HCT116 (cell line): Measurements from ENCODE around the gene VWC2. TPM values are rescaled to one million over a fixed set of nuclear protein-coding genes. Genes with fewer than 3 reads are reported as not detected.

Experiments
- ATAC-seq: fragments of 200-7000 bp; cut with Tn5 transposase; 2 replicates; pipeline ENCODE4 v1.9.1; 2020; ENCODE audit warnings: mild to moderate bottlenecking, moderate library complexity
- BruUV-seq: library from RNA; stranded (reverse); fragments of 400-500 nt; replicated peaks from 2 replicates; lab custom pipeline; 2021; lab: Mats Ljungman, UMichigan
- CTCF ChIA-PET: fragments of 300-600 bp; sonication (Branson Sonifier 250); formaldehyde crosslinking; loops from one replicate; lab custom pipeline; 2021; ENCODE audit warnings: antibody characterized with exemption; lab: Charles Lee
- POLR2A ChIA-PET: fragments of 300-600, 350-600 bp; sonication (Branson Sonifier 250); formaldehyde crosslinking; loops from one replicate; lab custom pipeline; 2021; ENCODE audit warnings: antibody characterized with exemption; lab: Charles Lee
- RAD21 ChIA-PET, 2 experiments: fragments of 300-600 bp; sonication (Branson Sonifier 250); formaldehyde crosslinking; loops; one replicate each; lab custom pipeline; 2023; ENCODE audit warnings: low total read pairs in 2 of 2; ENCODE audit not compliant: uncharacterized antibody in 2 of 2, unreplicated experiment in 2 of 2, low non-redundant PET in 1 of 2; lab: Charles Lee
- DNase-seq: peaks from one replicate; pipeline ENCODE4 v3.0.0-alpha.2; 2010; ENCODE audit warnings: low read depth, low spot score
- H2AFZ ChIP-seq: fragments of 200-600 bp; shearing (Covaris generic), sonication (generic); 2 replicates; pipeline ENCODE4 v1.6.1; 2017; ENCODE audit warnings: low read depth, mixed run types, mixed read lengths, antibody characterized with exemption, low read length; ENCODE audit not compliant: poor library complexity, severe bottlenecking
- H3K27ac ChIP-seq: 2 replicates; pipeline ENCODE4 v1.5.1; 2012; ENCODE audit warnings: low read depth, low read length
- H3K27me3 ChIP-seq: fragments of 200-600 bp; sonication (generic); 2 replicates; pipeline ENCODE4 v1.6.1; 2016; ENCODE audit warnings: mixed run types, low read length, mixed read lengths; ENCODE audit not compliant: insufficient read depth
- H3K36me3 ChIP-seq, 2 experiments: fragments of 200-500 bp in 1 of 2; fragments of 200-600 bp in 1 of 2; sonication (Bioruptor generic) in 1 of 2; sonication (generic) in 1 of 2; 2 replicates each; pipeline versions ENCODE4 v1.5.1 to v1.6.1; 2014 to 2016; ENCODE audit warnings: low read length in 2 of 2, inconsistent platforms in 1 of 2, mixed read lengths in 1 of 2, mixed run types in 1 of 2; ENCODE audit not compliant: insufficient read depth in 2 of 2, control insufficient read depth in 1 of 2
- H3K4me1 ChIP-seq, 2 experiments: fragments of 200-600 bp in 1 of 2; sonication (generic) in 1 of 2; 2 replicates each; pipeline versions ENCODE4 v1.5.1 to v1.6.1; 2012 to 2017; ENCODE audit warnings: low read length in 2 of 2, inconsistent platforms in 1 of 2, mild to moderate bottlenecking in 1 of 2, mixed read lengths in 1 of 2, mixed run types in 1 of 2, moderate library complexity in 1 of 2; ENCODE audit not compliant: insufficient read depth in 2 of 2, control insufficient read depth in 1 of 2
- H3K4me2 ChIP-seq: fragments of 200-600 bp; sonication (generic); 2 replicates; pipeline ENCODE4 v1.6.1; 2017; ENCODE audit warnings: mixed run types, low read length, mixed read lengths
- H3K4me3 ChIP-seq, 2 experiments: fragments of 200-600 bp in 1 of 2; sonication (generic) in 1 of 2; replicated peaks in 1 of 2; 2 replicates each; pipeline ENCODE4 v1.5.1; 2011 to 2016; ENCODE audit warnings: low read length in 2 of 2, control low read depth in 1 of 2, low read depth in 1 of 2, mild to moderate bottlenecking in 1 of 2, mixed read lengths in 1 of 2, mixed run types in 1 of 2
- H3K79me2 ChIP-seq: fragments of 200-600 bp; sonication (generic); 2 replicates; pipeline ENCODE4 v1.6.1; 2017; ENCODE audit warnings: mild to moderate bottlenecking, mixed run types, low read length, moderate library complexity, mixed read lengths; ENCODE audit not compliant: insufficient read depth
- H3K9ac ChIP-seq: fragments of 200-600 bp; sonication (generic); 2 replicates; pipeline ENCODE4 v1.6.1; 2016; ENCODE audit warnings: low read length, mixed read lengths
- H3K9me2 ChIP-seq: fragments of 200-600 bp; sonication (generic), shearing (Covaris generic); 2 replicates; pipeline ENCODE4 v1.6.1; 2017; ENCODE audit warnings: mixed run types, mild to moderate bottlenecking, moderate library complexity; ENCODE audit not compliant: insufficient read depth
- H3K9me3 ChIP-seq, 2 experiments: fragments of 200-500 bp in 1 of 2; fragments of 200-600 bp in 1 of 2; sonication (Bioruptor generic) in 1 of 2; sonication (generic) in 1 of 2; 2 replicates each; pipeline ENCODE4 v1.6.1; 2014 to 2017; ENCODE audit warnings: low read length in 2 of 2, mixed read lengths in 2 of 2, inconsistent platforms in 1 of 2, low read depth in 1 of 2, mild to moderate bottlenecking in 1 of 2, mixed run types in 1 of 2, moderate library complexity in 1 of 2; ENCODE audit not compliant: control insufficient read depth in 1 of 2, insufficient read depth in 1 of 2
- H4K20me1 ChIP-seq: fragments of 200-600 bp; sonication (generic), shearing (Covaris generic); 2 replicates; pipeline ENCODE4 v1.6.1; 2017; ENCODE audit warnings: mixed run types, mild to moderate bottlenecking, moderate library complexity; ENCODE audit not compliant: insufficient read depth
- CEBPB ChIP-seq: IDR thresholded peaks from 2 replicates; pipeline ENCODE4 v1.6.1; 2012; ENCODE audit warnings: low read depth
- FOSL1 ChIP-seq: IDR thresholded peaks from 2 replicates; pipeline ENCODE4 v1.6.1; 2012; ENCODE audit warnings: low read depth
- POLR2A ChIP-seq: IDR thresholded peaks from 2 replicates; pipeline ENCODE4 v1.7.0; 2011; ENCODE audit warnings: borderline replicate concordance; ENCODE audit not compliant: insufficient read depth, insufficient read length; ENCODE audit errors: extremely low read depth
- POLR2AphosphoS5 ChIP-seq: IDR thresholded peaks from 2 replicates; pipeline ENCODE4 v1.6.1; 2011; ENCODE audit warnings: mild to moderate bottlenecking, low read depth, low read length, moderate library complexity
- RAD21 ChIP-seq: IDR thresholded peaks from 2 replicates; pipeline ENCODE4 v1.6.1; 2012; ENCODE audit warnings: low read depth, mild to moderate bottlenecking
- SIN3A ChIP-seq: IDR thresholded peaks from 2 replicates; pipeline ENCODE4 v1.6.1; 2012; ENCODE audit warnings: low read depth
- SP1 ChIP-seq: IDR thresholded peaks from 2 replicates; pipeline ENCODE4 v1.6.1; 2012; ENCODE audit warnings: low read depth
- SRF ChIP-seq: IDR thresholded peaks from 2 replicates; pipeline ENCODE4 v1.6.1; 2012; ENCODE audit warnings: low read depth
- YY1 ChIP-seq: IDR thresholded peaks from 2 replicates; pipeline ENCODE4 v1.6.1; 2011; ENCODE audit warnings: low read length, low read depth, moderate library complexity, mild to moderate bottlenecking; ENCODE audit not compliant: insufficient replicate concordance; ENCODE audit errors: extremely low read depth
- ZFX ChIP-seq: fragments of 450-650 bp; IDR thresholded peaks from 2 replicates; pipeline ENCODE4 v1.6.1; 2017
- intact Hi-C: fragments of 100-400 bp; cut with micrococcal nuclease; formaldehyde crosslinking; loops from 2 replicates; pipeline ENCODE4 v1.10.0; 2022
- total RNA-seq: library from RNA; stranded (reverse); gene quantifications from one replicate; pipeline ENCODE4 v1.2.1, GENCODE V29; 2021; ENCODE audit not compliant: unreplicated experiment
- TF ChIP-seq, protein P1 (sequence below): IDR thresholded peaks from 2 replicates; pipeline ENCODE4 v1.6.1; 2011; ENCODE audit warnings: mild to moderate bottlenecking, low read length, moderate library complexity; ENCODE audit not compliant: insufficient replicate concordance; ENCODE audit errors: extremely low read depth
- TF ChIP-seq, protein P2 (sequence below): IDR thresholded peaks from 2 replicates; pipeline ENCODE4 v1.6.1; 2012
- TF ChIP-seq, protein P3 (sequence below): IDR thresholded peaks from 2 replicates; pipeline ENCODE4 v1.6.1; 2012
- TF ChIP-seq, protein P4 (sequence below), 3 experiments: fragments of 200-600 bp in 1 of 3; sonication (generic) in 1 of 3; IDR thresholded peaks in 2 of 3; conservative IDR thresholded peaks in 1 of 3; 2 replicates each; pipeline ENCODE4 v1.5.1; 2012 to 2017; ENCODE audit warnings: low read depth in 2 of 3, low read length in 2 of 3, antibody characterized with exemption in 1 of 3, borderline replicate concordance in 1 of 3, control low read depth in 1 of 3, mild to moderate bottlenecking in 1 of 3, mixed read lengths in 1 of 3, mixed run types in 1 of 3, moderate library complexity in 1 of 3; ENCODE audit not compliant: insufficient read depth in 1 of 3

Gene VWC2
- total RNA-seq, 1 experiment from 2014 or later = not detected

- ChIA-PET RAD21 (no interaction called here), POLR2A (no interaction called here), CTCF (no interaction called here)
- BruUV-seq = no TSS peak
- intact Hi-C loops = no loop called here
- DNase-seq = no peak
- no peaks in the 10 kb centered on the region for H3K4me1 ChIP-seq
- no peak overlapping the region for H3K27ac ChIP-seq
- no peak overlapping the region for H3K4me3 ChIP-seq
- H3K9me3 ChIP-seq = no peaks in the 10 kb centered on the region; a peak in 1 of 4 replicates
- ATAC-seq = no peak
- no peaks in the 10 kb centered on the region for H4K20me1 ChIP-seq
- H3K9me2 ChIP-seq = no peaks in the 10 kb centered on the region
- H3K27me3 ChIP-seq = no peaks in the 10 kb centered on the region
- no peak overlapping the region for H2AFZ ChIP-seq
- no peak overlapping the region for H3K9ac ChIP-seq
- no peaks in the 10 kb centered on the region for H3K79me2 ChIP-seq
- H3K4me2 ChIP-seq = no peak overlapping the region
- no peaks in the 10 kb centered on the region for H3K36me3 ChIP-seq
- TF ChIP-seq FOSL1 = no peak
- TF ChIP-seq, protein P1, sequence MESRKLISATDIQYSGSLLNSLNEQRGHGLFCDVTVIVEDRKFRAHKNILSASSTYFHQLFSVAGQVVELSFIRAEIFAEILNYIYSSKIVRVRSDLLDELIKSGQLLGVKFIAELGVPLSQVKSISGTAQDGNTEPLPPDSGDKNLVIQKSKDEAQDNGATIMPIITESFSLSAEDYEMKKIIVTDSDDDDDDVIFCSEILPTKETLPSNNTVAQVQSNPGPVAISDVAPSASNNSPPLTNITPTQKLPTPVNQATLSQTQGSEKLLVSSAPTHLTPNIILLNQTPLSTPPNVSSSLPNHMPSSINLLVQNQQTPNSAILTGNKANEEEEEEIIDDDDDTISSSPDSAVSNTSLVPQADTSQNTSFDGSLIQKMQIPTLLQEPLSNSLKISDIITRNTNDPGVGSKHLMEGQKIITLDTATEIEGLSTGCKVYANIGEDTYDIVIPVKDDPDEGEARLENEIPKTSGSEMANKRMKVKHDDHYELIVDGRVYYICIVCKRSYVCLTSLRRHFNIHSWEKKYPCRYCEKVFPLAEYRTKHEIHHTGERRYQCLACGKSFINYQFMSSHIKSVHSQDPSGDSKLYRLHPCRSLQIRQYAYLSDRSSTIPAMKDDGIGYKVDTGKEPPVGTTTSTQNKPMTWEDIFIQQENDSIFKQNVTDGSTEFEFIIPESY = no peak
- TF ChIP-seq SP1 = no peak
- TF ChIP-seq SIN3A = no peak
- TF ChIP-seq YY1 = no peak
- TF ChIP-seq, protein P2, sequence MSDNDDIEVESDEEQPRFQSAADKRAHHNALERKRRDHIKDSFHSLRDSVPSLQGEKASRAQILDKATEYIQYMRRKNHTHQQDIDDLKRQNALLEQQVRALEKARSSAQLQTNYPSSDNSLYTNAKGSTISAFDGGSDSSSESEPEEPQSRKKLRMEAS = no peak
- TF ChIP-seq CEBPB = no peak
- TF ChIP-seq POLR2AphosphoS5 = no peak
- TF ChIP-seq RAD21 = no peak
These were observed 101.9 kb downstream of the VWC2 start for GRCh38 chr7:49875336-49875735.

GRCh38 chr7:49876202-49876601 is 102.8 kb downstream of the VWC2 start:
- BruUV-seq = no TSS peak
- no peaks in the 10 kb centered on the region for H3K36me3 ChIP-seq
- no peak overlapping the region for H3K27ac ChIP-seq
- CTCF ChIA-PET = no interaction called here
- H3K4me2 ChIP-seq = no peak overlapping the region
- no peaks in the 10 kb centered on the region for H3K79me2 ChIP-seq
- no peak for DNase-seq
- ATAC-seq = no peak
- peaks cover 0 to 3% of the 10 kb centered on the region in 2 experiments; a peak in 1 of 4 replicates for H3K9me3 ChIP-seq
- no peak overlapping the region for H3K9ac ChIP-seq
- no peaks in the 10 kb centered on the region for H3K27me3 ChIP-seq
- no peaks in the 10 kb centered on the region for H4K20me1 ChIP-seq
- POLR2A ChIA-PET = no interaction called here
- no peaks in the 10 kb centered on the region for H3K9me2 ChIP-seq
- intact Hi-C loops = no loop called here
- H2AFZ ChIP-seq = no peak overlapping the region
- H3K4me3 ChIP-seq = no peak overlapping the region
- H3K4me1 ChIP-seq = no peaks in the 10 kb centered on the region
- RAD21 ChIA-PET = no interaction called here
- TF ChIP-seq SP1 = no peak
- TF ChIP-seq CEBPB = no peak
- TF ChIP-seq, protein P3, sequence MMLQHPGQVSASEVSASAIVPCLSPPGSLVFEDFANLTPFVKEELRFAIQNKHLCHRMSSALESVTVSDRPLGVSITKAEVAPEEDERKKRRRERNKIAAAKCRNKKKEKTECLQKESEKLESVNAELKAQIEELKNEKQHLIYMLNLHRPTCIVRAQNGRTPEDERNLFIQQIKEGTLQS = no peak
- no peak for TF ChIP-seq ZFX
- TF ChIP-seq, protein P4, sequence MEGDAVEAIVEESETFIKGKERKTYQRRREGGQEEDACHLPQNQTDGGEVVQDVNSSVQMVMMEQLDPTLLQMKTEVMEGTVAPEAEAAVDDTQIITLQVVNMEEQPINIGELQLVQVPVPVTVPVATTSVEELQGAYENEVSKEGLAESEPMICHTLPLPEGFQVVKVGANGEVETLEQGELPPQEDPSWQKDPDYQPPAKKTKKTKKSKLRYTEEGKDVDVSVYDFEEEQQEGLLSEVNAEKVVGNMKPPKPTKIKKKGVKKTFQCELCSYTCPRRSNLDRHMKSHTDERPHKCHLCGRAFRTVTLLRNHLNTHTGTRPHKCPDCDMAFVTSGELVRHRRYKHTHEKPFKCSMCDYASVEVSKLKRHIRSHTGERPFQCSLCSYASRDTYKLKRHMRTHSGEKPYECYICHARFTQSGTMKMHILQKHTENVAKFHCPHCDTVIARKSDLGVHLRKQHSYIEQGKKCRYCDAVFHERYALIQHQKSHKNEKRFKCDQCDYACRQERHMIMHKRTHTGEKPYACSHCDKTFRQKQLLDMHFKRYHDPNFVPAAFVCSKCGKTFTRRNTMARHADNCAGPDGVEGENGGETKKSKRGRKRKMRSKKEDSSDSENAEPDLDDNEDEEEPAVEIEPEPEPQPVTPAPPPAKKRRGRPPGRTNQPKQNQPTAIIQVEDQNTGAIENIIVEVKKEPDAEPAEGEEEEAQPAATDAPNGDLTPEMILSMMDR (IDR thresholded peaks at IDR 0.05 in 2 of 3, conservative IDR thresholded peaks at IDR 0.05 in 1 of 3; ENCODE audit: borderline replicate concordance in 1 of 3, insufficient read depth in 1 of 3, low read depth in 2 of 3, low read length in 2 of 3) = no peak
- no peak for TF ChIP-seq SIN3A
- TF ChIP-seq FOSL1 = no peak
- no peak for TF ChIP-seq SRF
- no peak for TF ChIP-seq POLR2A
- TF ChIP-seq, protein P2 = no peak
